ENCODE measurements around the gene HLA-DQA1. TPM values are rescaled to one million over a fixed set of nuclear protein-coding genes. Genes with fewer than 3 reads are reported as not detected.

Gene HLA-DQA1
- total RNA-seq, 3 donors from 2014 or later (not counting 1 experiment from before 2014, with no cell fraction given): 7.0 to 46.7 (median 39.9) TPM

DNA sequence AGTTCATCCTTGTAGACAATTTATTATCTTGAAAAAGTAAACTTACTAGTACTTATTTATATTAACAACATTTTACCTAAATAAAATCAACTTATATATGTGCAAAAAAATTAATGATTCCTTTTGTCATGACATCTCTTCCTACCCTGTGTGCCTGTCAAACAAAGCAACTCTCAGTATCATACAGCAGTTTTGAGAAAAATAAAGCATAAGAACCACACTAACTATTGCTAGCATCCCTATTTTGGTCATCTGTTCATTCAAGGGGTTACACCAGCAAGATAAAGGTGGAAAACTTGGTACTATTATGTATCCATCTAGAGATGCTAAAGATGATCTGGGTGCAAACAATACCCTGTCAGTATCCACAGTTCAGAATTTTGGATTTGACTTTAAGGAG is 40.2 kb upstream of the HLA-DQA1 start:
- H3K36me3 Mint-ChIP-seq: no peaks in the 10 kb centered on the region
- H3K27me3 Mint-ChIP-seq (ENCODE audit: low read depth in 2 of 2): peaks cover 3 to 9% of the 10 kb centered on the region in 2 donors
- H3K4me3 Mint-ChIP-seq: no peak overlapping the region
- Histone ChIP-seq H3K36me3 (ENCODE audit: control insufficient read depth, insufficient read depth, low read length) (no peaks in the 10 kb centered on the region), H3K4me1 (ENCODE audit: control insufficient read depth, insufficient read depth, low read length) (no peaks in the 10 kb centered on the region), H3K27ac (ENCODE audit: low read length) (no peak overlapping the region), H3K4me3 (ENCODE audit: low read length) (no peak overlapping the region), H3K27me3 (ENCODE audit: control insufficient read depth, insufficient read depth, low read length) (no peaks in the 10 kb centered on the region), H3K9me3 (ENCODE audit: control insufficient read depth, insufficient read depth, low read length) (no peaks in the 10 kb centered on the region)
- intact Hi-C loops (cut with micrococcal nuclease): no loop called here
- no peak for TF ChIP-seq CTCF (IDR thresholded peaks at IDR 0.05)
- H3K4me1 Mint-ChIP-seq: peaks cover 0 to 8% of the 10 kb centered on the region in 2 donors
- no peaks in the 10 kb centered on the region for H3K9me3 Mint-ChIP-seq
- H3K27ac Mint-ChIP-seq: no peak overlapping the region
- DNase-seq (no peak), ATAC-seq (no peak)

- H3K36me3 Mint-ChIP-seq: no peaks in the 10 kb centered on the region
- H3K36me3 ChIP-seq (ENCODE audit: control insufficient read depth, insufficient read depth, low read length): no peaks in the 10 kb centered on the region
- peaks cover 12 to 13% of the 10 kb centered on the region in 2 donors for H3K4me1 Mint-ChIP-seq
- H3K27me3 Mint-ChIP-seq (ENCODE audit: low read depth in 2 of 2): peaks cover 5 to 9% of the 10 kb centered on the region in 2 donors
- ATAC-seq: no peak
- peak overlapping the region; percentile 53 to 61 for H3K27ac Mint-ChIP-seq
- no peak overlapping the region for H3K4me3 Mint-ChIP-seq
- intact Hi-C loops (cut with micrococcal nuclease): no loop called here
- H3K4me3 ChIP-seq (ENCODE audit: low read length): no peak overlapping the region
- no peak for TF ChIP-seq CTCF (IDR thresholded peaks at IDR 0.05)
- H3K9me3 ChIP-seq (ENCODE audit: control insufficient read depth, insufficient read depth, low read length): no peaks in the 10 kb centered on the region
- no peaks in the 10 kb centered on the region for H3K27me3 ChIP-seq (ENCODE audit: control insufficient read depth, insufficient read depth, low read length)
- H3K4me1 ChIP-seq (ENCODE audit: control insufficient read depth, insufficient read depth, low read length): no peaks in the 10 kb centered on the region
- WGBS (ENCODE audit: insufficient coverage): 63% methylated on average over 3 of the region's 3 CpGs
- no peak for DNase-seq
- H3K9me3 Mint-ChIP-seq: no peaks in the 10 kb centered on the region
- peak overlapping the region; percentile 74 for H3K27ac ChIP-seq (ENCODE audit: low read length)
Measured at GRCh38 chr6:32602383-32602782, 34.8 kb upstream of the HLA-DQA1 start.

DNA sequence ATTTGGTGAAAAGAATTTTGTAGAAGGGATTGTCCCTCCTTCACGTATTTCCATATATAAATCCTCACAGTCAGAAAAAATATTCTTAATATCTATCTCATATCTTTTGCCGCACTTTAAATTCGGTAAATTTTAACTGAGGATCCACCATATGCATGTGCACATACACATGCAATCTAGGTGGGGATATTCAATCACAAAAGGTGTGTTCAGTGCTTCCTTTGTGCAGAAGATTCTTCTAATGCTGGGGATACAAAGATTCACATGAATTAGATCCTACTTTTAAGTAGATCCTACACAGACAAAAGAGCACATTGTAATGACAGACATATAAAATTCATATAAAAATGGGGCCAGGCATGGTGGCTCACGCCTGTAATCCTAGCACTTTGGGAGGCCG is 34.0 kb upstream of the HLA-DQA1 start:
- H3K27ac ChIP-seq (ENCODE audit: low read length): peak overlapping the region; percentile 74
- DNase-seq (no peak), ATAC-seq (no peak)
- intact Hi-C loops (cut with micrococcal nuclease): no loop called here
- H3K9me3 ChIP-seq (ENCODE audit: control insufficient read depth, insufficient read depth, low read length): no peaks in the 10 kb centered on the region
- Mint-ChIP-seq H3K4me1 (peaks cover 12 to 13% of the 10 kb centered on the region in 2 donors), H3K36me3 (no peaks in the 10 kb centered on the region), H3K27ac (peak overlapping the region in 1 of 2 donors; percentile 61), H3K4me3 (peak overlapping the region; percentile 14), H3K27me3 (ENCODE audit: low read depth in 2 of 2) (peaks cover 7 to 9% of the 10 kb centered on the region in 2 donors), H3K9me3 (no peaks in the 10 kb centered on the region)
- H3K36me3 ChIP-seq (ENCODE audit: control insufficient read depth, insufficient read depth, low read length): no peaks in the 10 kb centered on the region
- H3K4me1 ChIP-seq (ENCODE audit: control insufficient read depth, insufficient read depth, low read length): no peaks in the 10 kb centered on the region
- no peaks in the 10 kb centered on the region for H3K27me3 ChIP-seq (ENCODE audit: control insufficient read depth, insufficient read depth, low read length)
- WGBS (ENCODE audit: insufficient coverage): 67% methylated on average over 3 of the region's 5 CpGs
- TF ChIP-seq CTCF (IDR thresholded peaks at IDR 0.05): no peak
- no peak overlapping the region for H3K4me3 ChIP-seq (ENCODE audit: low read length)

GRCh38 chr6:32603888-32604287 is 33.3 kb upstream of the HLA-DQA1 start:
- Histone ChIP-seq H3K9me3 (ENCODE audit: control insufficient read depth, insufficient read depth, low read length) (no peaks in the 10 kb centered on the region), H3K27ac (ENCODE audit: low read length) (peak overlapping the region; percentile 94), H3K4me3 (ENCODE audit: low read length) (no peak overlapping the region), H3K4me1 (ENCODE audit: control insufficient read depth, insufficient read depth, low read length) (no peaks in the 10 kb centered on the region), H3K27me3 (ENCODE audit: control insufficient read depth, insufficient read depth, low read length) (no peaks in the 10 kb centered on the region), H3K36me3 (ENCODE audit: control insufficient read depth, insufficient read depth, low read length) (no peaks in the 10 kb centered on the region)
- 0% methylated on average over 3 of the region's 3 CpGs for WGBS (ENCODE audit: insufficient coverage)
- DNase-seq (peak in 1 of 2 donors; percentile 31), ATAC-seq (peak in 2 of 3 donors; percentile 43 to 54)
- H3K27me3 Mint-ChIP-seq (ENCODE audit: low read depth in 2 of 2): peaks cover 5% of the 10 kb centered on the region in 2 donors
- H3K27ac Mint-ChIP-seq: peak overlapping the region; percentile 70 to 85
- peak overlapping the region; percentile 74 for H3K4me3 Mint-ChIP-seq
- intact Hi-C loops (cut with micrococcal nuclease): no loop called here
- no peak for TF ChIP-seq CTCF (IDR thresholded peaks at IDR 0.05)
- peaks cover 12 to 13% of the 10 kb centered on the region in 2 donors for H3K4me1 Mint-ChIP-seq
- no peaks in the 10 kb centered on the region for H3K9me3 Mint-ChIP-seq
- H3K36me3 Mint-ChIP-seq: no peaks in the 10 kb centered on the region
